Dedifferentiated amniotic fluid mesenchymal stem cell (primary cell): Measurements from ENCODE around the gene ATP8A2.

Experiments used
- DNase-seq: peaks from one replicate; pipeline ENCODE4 v3.0.0-alpha.2; 2016; ENCODE audit errors: extremely low spot score

Gene ATP8A2

GRCh38 chr13:25684491-25684890 is 312.7 kb downstream of the ATP8A2 start:
- no peak for DNase-seq

- no peak for DNase-seq
Measured at GRCh38 chr13:25686831-25687470, 315.2 kb downstream of the ATP8A2 start.

- no peak for DNase-seq
Measured at GRCh38 chr13:25687471-25688225, 315.9 kb downstream of the ATP8A2 start.

GRCh38 chr13:25688536-25688935 is 316.8 kb downstream of the ATP8A2 start:
- DNase-seq, result no peak

- no peak for DNase-seq
Measured at GRCh38 chr13:25689539-25689938, 317.8 kb downstream of the ATP8A2 start.

- no peak for DNase-seq
Measured at GRCh38 chr13:25690582-25690981, 318.8 kb downstream of the ATP8A2 start.

GRCh38 chr13:25691654-25692053 is 319.9 kb downstream of the ATP8A2 start:
- DNase-seq, result no peak

GRCh38 chr13:25692099-25692498 is 320.3 kb downstream of the ATP8A2 start:
- no peak for DNase-seq

- no peak for DNase-seq
Measured at GRCh38 chr13:25699056-25699455, 327.3 kb downstream of the ATP8A2 start.

GRCh38 chr13:25699600-25699999 is 327.8 kb downstream of the ATP8A2 start:
- DNase-seq, result no peak

- DNase-seq, result no peak
Measured at GRCh38 chr13:25701304-25701703, 329.5 kb downstream of the ATP8A2 start.

GRCh38 chr13:25702386-25702785 is 330.6 kb downstream of the ATP8A2 start:
- DNase-seq, result no peak

GRCh38 chr13:25707726-25708125 is 336.0 kb downstream of the ATP8A2 start:
- no peak for DNase-seq

GRCh38 chr13:25708268-25708667 is 336.5 kb downstream of the ATP8A2 start:
- no peak for DNase-seq

- DNase-seq, result no peak
Measured at GRCh38 chr13:25709088-25709487, 337.3 kb downstream of the ATP8A2 start.

- DNase-seq, result no peak
Measured at GRCh38 chr13:25715760-25716159, 344.0 kb downstream of the ATP8A2 start.

- no peak for DNase-seq
Measured at GRCh38 chr13:25717666-25718197, 346.0 kb downstream of the ATP8A2 start.

- no peak for DNase-seq
Measured at GRCh38 chr13:25719666-25720065, 347.9 kb downstream of the ATP8A2 start.

- no peak for DNase-seq
Measured at GRCh38 chr13:25722893-25723292, 351.1 kb downstream of the ATP8A2 start.

GRCh38 chr13:25725104-25725503 is 353.3 kb downstream of the ATP8A2 start:
- no peak for DNase-seq

- DNase-seq, result no peak
Measured at GRCh38 chr13:25727250-25727649, 355.5 kb downstream of the ATP8A2 start.

GRCh38 chr13:25727810-25728209 is 356.0 kb downstream of the ATP8A2 start:
- DNase-seq, result no peak

GRCh38 chr13:25729201-25729600 is 357.4 kb downstream of the ATP8A2 start:
- no peak for DNase-seq
